ENCODE results near the gene ISM1.

DNA sequence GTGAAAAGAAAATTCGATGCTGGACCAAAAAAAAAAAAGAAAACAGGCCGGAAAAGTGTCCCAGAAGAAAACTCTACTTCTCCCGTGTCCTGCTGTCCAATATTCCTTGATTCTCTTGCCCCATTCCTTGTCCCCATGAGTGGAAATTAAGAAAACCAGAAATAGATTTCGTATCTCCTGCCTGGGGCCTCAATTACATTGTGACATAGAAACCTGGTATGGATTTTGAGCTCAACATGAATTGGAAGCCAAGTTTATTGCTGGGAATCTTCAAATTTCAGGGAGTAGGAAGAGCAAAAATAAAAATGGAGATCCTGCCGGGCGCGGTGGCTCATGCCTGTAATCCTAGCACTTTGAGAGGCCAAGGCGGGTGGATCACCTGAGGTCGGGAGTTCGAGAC is 11.9 kb downstream of the ISM1 start:
- TF ChIP-seq, protein P1, sequence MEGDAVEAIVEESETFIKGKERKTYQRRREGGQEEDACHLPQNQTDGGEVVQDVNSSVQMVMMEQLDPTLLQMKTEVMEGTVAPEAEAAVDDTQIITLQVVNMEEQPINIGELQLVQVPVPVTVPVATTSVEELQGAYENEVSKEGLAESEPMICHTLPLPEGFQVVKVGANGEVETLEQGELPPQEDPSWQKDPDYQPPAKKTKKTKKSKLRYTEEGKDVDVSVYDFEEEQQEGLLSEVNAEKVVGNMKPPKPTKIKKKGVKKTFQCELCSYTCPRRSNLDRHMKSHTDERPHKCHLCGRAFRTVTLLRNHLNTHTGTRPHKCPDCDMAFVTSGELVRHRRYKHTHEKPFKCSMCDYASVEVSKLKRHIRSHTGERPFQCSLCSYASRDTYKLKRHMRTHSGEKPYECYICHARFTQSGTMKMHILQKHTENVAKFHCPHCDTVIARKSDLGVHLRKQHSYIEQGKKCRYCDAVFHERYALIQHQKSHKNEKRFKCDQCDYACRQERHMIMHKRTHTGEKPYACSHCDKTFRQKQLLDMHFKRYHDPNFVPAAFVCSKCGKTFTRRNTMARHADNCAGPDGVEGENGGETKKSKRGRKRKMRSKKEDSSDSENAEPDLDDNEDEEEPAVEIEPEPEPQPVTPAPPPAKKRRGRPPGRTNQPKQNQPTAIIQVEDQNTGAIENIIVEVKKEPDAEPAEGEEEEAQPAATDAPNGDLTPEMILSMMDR (IDR thresholded peaks at IDR 0.05) = no peak
- TF ChIP-seq POLR2A (IDR thresholded peaks at IDR 0.05) (no peak), EP300 (IDR thresholded peaks at IDR 0.05) (no peak)
